Measurements from ENCODE around the gene CFL1.

CFL1 gene

DNA sequence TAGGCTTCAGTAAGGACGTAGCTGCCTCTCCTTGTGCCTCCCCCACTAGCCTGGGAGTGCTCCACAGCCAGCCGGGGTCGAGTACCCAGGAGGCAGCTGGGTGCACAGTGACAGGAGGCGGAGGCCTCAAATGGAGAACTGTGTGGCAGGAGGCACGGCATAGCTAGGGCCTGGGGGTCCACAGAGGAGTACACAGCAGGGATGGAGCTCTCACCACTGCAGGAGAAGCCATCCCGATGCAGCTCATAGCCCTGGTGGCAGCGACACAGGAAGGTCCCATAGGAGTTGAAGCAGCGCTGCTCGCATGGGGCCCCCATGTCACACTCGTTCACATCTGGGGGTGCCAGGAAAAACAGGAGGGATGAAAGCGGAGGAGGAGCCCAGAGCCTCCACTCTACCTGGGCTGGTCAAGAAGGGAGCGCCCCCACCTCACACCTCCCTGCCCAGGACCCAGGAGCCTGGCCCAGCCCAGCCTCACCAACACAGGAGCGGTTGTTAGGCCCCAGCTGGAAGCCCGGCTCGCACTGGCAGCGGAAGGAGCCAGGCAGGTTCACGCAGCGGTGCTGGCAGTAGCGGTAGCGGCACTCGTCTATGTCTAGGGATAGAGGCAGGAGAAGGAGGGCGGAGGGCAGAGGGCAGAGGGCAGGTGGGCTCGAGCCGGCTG lies 11.8 kb upstream of the CFL1 start:
- H3K4me1 ChIP-seq, result peaks cover 46 to 84% (median 50%) of the 10 kb centered on the region in 10 experiments
- H3K4me3 ChIP-seq, result peak overlapping the region in 4 of 10 experiments; percentile 18 to 45 (median 31); a peak in 8 of 20 replicates
- H4K20me1 ChIP-seq, result peaks cover 0 to 68% (median 57%) of the 10 kb centered on the region in 11 experiments; a peak in 21 of 22 replicates
- no peaks in the 10 kb centered on the region for H3K9me3 ChIP-seq (replicated peaks in 1 of 11)
- H3K9ac ChIP-seq, result peak overlapping the region; percentile 1 to 59 (median 55); a peak in 16 of 22 replicates
- H3K36me3 ChIP-seq, result peaks cover 26 to 37% (median 32%) of the 10 kb centered on the region in 11 experiments
- TF ChIP-seq Cebpa-rat (IDR thresholded peaks at IDR 0.05), result no peak
- peak overlapping the region in 5 of 11 experiments; percentile 13 to 61 (median 52); a peak in 11 of 22 replicates for H3K27ac ChIP-seq
- peak overlapping the region; percentile 74 to 98 (median 92) for H3K4me2 ChIP-seq
- peaks cover 0 to 33% (median 26%) of the 10 kb centered on the region in 11 experiments; a peak in 19 of 22 replicates for H3K27me3 ChIP-seq

DNA sequence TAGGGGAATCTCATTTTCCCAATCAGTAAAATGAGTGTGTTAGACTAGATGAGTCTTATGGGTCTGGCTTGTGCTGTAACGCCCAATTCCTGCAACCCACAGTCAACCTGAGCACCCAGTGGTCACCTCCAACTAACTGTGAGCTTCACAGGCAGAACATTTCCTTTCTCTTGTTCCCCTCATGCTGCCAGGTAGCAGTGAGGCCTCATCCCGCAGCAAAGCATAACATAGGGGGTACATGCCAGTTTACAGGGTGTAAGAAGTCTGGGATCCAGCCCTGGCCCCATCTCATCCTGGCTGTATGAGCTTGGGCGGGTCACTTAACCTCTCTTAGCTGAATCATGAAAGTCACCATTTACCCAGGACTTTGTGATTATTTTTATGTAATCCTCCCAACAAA lies 10.9 kb upstream of the CFL1 start:
- H3K9ac ChIP-seq, result peak overlapping the region in 3 of 11 experiments; percentile 1 to 24 (median 14); a peak in 2 of 22 replicates
- peaks cover 0 to 77% (median 63%) of the 10 kb centered on the region in 11 experiments; a peak in 21 of 22 replicates for H4K20me1 ChIP-seq
- H3K4me3 ChIP-seq, result no peak overlapping the region
- TF ChIP-seq Cebpa-rat (IDR thresholded peaks at IDR 0.05), result no peak
- H3K4me2 ChIP-seq, result peak overlapping the region in 10 of 11 experiments; percentile 74 to 98 (median 92); a peak in 13 of 22 replicates
- H3K4me1 ChIP-seq, result peaks cover 43 to 83% (median 47%) of the 10 kb centered on the region in 10 experiments
- H3K9me3 ChIP-seq (replicated peaks in 1 of 11), result no peaks in the 10 kb centered on the region
- peaks cover 35 to 45% (median 41%) of the 10 kb centered on the region in 11 experiments for H3K36me3 ChIP-seq
- H3K27ac ChIP-seq, result no peak overlapping the region
- peaks cover 0 to 33% (median 26%) of the 10 kb centered on the region in 11 experiments; a peak in 19 of 22 replicates for H3K27me3 ChIP-seq

DNA sequence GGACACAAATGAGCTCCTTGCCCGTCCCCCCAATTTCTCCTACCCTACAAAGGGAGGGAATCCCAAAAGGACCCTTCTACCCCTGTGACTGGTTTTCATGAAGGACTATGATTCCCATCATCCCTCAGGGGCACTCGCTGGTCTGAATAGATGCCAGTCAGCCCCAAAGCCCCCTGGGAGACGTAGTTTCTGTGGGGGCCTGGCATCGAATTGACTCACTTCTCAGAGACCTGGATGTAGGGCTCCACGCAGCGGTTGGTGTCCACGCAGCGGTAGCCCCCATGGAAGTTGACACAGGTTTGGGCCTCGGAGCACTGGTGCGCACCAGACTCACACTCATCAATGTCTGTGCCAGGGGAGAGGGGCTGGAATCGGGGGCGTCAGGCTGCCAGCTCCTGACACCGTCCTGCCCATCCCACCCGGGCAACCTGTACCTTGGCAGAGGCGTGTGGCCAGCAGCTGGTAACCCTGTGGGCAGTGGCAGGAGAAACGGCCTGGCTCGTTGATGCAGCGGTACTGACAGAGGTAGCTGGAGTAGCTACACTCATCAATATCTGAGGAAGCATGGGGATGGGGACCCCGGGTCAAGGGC lies 10.2 kb upstream of the CFL1 start:
- Histone ChIP-seq H3K4me2 (peak overlapping the region in 3 of 11 experiments; percentile 81 to 98 (median 92); a peak in 3 of 22 replicates), H3K4me3 (no peak overlapping the region), H3K9me3 (replicated peaks in 1 of 11) (no peaks in the 10 kb centered on the region), H3K4me1 (peaks cover 38 to 85% (median 47%) of the 10 kb centered on the region in 10 experiments), H3K27me3 (peaks cover 0 to 31% (median 24%) of the 10 kb centered on the region in 11 experiments; a peak in 19 of 22 replicates), H3K9ac (0 out of 22 replicates have a peak overlapping the region, but pooled peaks of 1 of the 11 experiments have one; percentile 1), H4K20me1 (peaks cover 0 to 84% (median 68%) of the 10 kb centered on the region in 11 experiments; a peak in 21 of 22 replicates), H3K27ac (no peak overlapping the region), H3K36me3 (peaks cover 42 to 53% (median 48%) of the 10 kb centered on the region in 11 experiments)
- no peak for TF ChIP-seq Cebpa-rat (IDR thresholded peaks at IDR 0.05)

DNA sequence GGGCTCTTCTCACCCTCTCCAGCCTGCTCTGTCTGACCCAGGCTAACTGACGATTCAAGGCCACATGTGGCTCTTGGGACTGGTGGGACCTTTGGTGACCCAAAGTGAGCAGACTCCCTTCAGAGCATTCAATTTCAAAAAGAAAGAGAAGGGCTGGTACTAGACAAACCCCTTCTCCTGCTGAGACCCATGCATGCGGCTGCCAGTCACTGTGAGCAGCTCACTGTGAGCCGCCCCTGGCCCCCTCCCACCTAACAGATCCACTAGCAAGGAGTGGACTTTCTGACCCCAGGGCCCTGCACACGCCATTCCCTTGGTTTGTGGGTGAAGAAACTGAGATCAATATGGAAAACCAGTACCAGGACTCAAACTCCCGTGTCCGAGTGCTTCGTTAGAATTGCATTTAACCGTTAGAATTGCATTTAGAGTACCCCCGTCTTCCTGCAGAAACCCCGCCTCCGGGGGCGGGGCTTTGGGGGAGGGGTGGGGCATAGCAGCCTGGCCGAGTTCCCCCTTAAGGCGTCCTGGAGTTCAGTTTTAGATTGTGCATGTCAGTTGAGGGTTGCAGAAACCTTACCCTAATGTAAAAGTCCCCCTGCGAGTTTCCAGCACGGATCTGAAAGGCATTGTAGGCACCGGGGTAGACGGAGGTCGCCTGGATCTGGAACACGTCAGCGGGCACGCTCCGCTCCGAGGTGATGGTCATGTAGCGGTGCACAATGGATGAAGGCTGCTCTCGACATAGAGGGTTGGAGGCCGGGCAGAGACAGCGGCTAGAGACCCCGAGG lies 9.5 kb upstream of the CFL1 start:
- no peaks in the 10 kb centered on the region for H3K9me3 ChIP-seq (replicated peaks in 1 of 11)
- peaks cover 49 to 60% (median 55%) of the 10 kb centered on the region in 11 experiments for H3K36me3 ChIP-seq
- no peak overlapping the region for H3K27ac ChIP-seq
- 0 out of 22 replicates have a peak overlapping the region, but pooled peaks of 1 of the 11 experiments have one; percentile 12 for H3K9ac ChIP-seq
- peaks cover 0 to 24% (median 17%) of the 10 kb centered on the region in 11 experiments; a peak in 14 of 22 replicates for H3K27me3 ChIP-seq
- peaks cover 31 to 85% (median 45%) of the 10 kb centered on the region in 10 experiments for H3K4me1 ChIP-seq
- TF ChIP-seq Cebpa-rat (IDR thresholded peaks at IDR 0.05), result no peak
- no peak overlapping the region for H3K4me3 ChIP-seq
- H4K20me1 ChIP-seq, result peaks cover 0 to 91% (median 74%) of the 10 kb centered on the region in 11 experiments; a peak in 21 of 22 replicates
- H3K4me2 ChIP-seq, result peak overlapping the region in 3 of 11 experiments; percentile 1 to 23 (median 21); a peak in 2 of 22 replicates

DNA sequence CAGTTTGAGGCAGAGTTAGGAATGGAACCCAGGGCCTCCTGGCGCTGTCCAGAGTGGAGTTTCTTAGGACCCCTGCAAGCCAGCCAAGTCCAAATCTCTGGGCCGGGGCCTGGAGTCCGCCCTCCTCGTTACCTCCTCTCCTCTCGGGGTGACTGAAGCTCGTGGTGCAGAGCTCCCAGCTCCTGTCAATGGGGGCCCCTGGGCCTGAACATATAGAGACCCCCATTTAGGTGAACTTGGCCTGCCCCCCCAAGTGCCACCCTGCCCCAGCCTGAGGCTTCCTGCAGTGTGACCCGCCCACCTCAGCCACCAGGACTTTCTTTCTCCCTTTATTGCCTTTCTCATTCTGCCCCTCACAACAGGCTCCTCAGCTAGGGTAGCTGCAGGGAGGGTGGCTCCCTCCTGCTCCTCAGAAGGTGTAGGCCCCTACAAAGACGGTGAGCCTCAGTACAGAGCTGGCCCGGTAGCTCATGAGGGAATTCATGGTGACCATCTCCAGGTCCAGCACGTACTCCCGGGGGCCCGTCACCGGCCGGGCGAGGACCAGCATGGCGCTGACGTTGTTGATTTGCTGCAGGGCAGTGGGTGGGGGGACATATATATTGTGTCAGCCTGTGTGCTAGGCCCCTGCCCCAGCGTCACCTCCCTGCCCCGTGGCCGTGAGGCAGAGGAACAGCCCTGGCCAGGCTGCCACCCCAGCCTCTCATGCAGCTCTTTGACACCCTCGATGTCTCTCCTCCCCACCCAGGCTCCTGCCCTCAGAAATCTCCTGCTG lies 8.7 kb upstream of the CFL1 start:
- Histone ChIP-seq H3K27me3 (peaks cover 0 to 17% (median 10%) of the 10 kb centered on the region in 11 experiments; a peak in 10 of 22 replicates), H3K36me3 (peaks cover 57 to 68% (median 63%) of the 10 kb centered on the region in 11 experiments), H3K9ac (peak overlapping the region in 1 of 11 experiments; percentile 12; a peak in 1 of 22 replicates), H3K4me3 (no peak overlapping the region), H3K4me1 (peaks cover 33 to 85% (median 47%) of the 10 kb centered on the region in 10 experiments), H3K27ac (no peak overlapping the region), H3K4me2 (peak overlapping the region in 3 of 11 experiments; percentile 1 to 23 (median 21); a peak in 2 of 22 replicates), H4K20me1 (peaks cover 0 to 97% (median 80%) of the 10 kb centered on the region in 11 experiments; a peak in 21 of 22 replicates), H3K9me3 (replicated peaks in 1 of 11) (no peaks in the 10 kb centered on the region)
- no peak for TF ChIP-seq Cebpa-rat (IDR thresholded peaks at IDR 0.05)

DNA sequence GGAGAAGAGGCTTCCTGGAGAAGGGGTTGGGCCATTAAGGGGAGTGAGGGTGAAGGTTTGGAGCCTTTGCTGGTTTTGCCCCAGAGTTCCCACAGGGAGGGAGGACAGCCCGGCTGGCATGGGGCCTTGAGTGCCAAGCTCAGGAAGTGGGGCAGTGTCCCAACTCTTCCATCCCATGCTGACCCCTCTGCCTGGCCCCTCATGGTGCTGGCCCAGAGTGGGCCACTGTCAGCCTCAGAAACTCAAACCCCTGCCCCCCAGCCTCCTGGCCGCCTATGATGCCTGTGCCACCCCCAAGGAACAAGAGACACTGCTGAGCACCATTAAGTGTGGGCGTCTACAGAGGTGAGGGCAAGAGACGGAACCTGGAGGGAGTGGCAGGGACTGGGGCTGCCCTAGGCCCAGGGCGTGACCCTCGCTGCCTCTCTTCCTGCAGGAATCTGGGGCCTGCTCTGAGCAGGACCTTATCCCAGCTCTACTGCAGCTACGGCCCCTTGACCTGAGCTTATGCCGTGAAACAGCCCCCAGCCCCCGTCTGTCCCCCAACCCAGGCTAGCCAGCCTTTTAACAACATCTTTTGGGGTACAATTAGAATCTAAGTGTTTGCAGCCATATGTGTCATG lies 7.7 kb upstream of the CFL1 start:
- Histone ChIP-seq H3K9ac (no peak overlapping the region), H3K36me3 (peaks cover 57 to 69% (median 65%) of the 10 kb centered on the region in 11 experiments), H3K4me1 (peaks cover 30 to 81% (median 42%) of the 10 kb centered on the region in 10 experiments), H4K20me1 (peaks cover 0 to 97% (median 83%) of the 10 kb centered on the region in 11 experiments; a peak in 21 of 22 replicates), H3K9me3 (replicated peaks in 1 of 11) (no peaks in the 10 kb centered on the region), H3K4me3 (no peak overlapping the region), H3K27ac (no peak overlapping the region), H3K27me3 (peaks cover 0 to 15% (median 8%) of the 10 kb centered on the region in 11 experiments; a peak in 6 of 22 replicates), H3K4me2 (no peak overlapping the region)
- TF ChIP-seq Cebpa-rat (IDR thresholded peaks at IDR 0.05), result no peak

DNA sequence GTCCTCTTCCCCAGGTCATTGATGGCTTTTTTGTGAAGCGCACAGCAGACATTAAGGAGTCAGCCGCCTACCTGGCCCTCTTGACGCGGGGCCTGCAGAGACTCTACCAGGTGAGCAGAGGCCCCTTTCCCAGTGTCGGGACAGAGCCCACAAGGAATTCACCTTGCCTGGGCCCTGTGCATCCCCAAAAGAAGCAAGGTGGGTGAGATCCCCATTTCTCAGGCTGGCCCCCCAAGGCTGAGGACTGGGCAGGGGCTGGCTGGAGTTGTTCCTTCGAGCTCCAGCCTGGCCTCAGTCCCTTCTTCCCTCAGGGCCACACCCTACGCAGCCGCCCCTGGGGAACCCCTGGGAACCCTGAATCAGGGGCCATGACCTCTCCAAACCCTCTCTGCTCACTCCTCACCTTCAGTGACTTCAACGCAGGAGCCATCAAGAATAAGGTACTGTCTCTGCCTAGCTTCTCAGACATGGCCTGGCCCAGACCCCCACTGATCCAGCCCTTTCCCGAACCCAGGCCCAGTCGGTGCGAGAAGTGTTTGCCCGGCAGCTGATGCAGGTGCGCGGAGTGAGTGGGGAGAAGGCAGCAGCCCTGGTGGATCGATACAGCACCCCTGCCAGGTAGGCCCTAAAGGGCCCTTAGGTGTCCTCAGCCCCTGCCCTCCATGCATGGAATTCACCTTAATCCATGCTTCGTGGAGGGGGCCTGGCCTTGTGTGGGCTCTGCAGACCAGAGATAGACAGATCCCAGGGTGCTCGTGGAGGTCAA lies 6.9 kb upstream of the CFL1 start:
- TF ChIP-seq Cebpa-rat (IDR thresholded peaks at IDR 0.05), result no peak
- peaks cover 57 to 69% (median 65%) of the 10 kb centered on the region in 11 experiments for H3K36me3 ChIP-seq

More for the DNA sequence above, 6.9 kb upstream of the CFL1 start:
- Histone ChIP-seq H3K4me3 (no peak overlapping the region), H4K20me1 (peaks cover 0 to 89% (median 76%) of the 10 kb centered on the region in 11 experiments; a peak in 21 of 22 replicates), H3K4me2 (no peak overlapping the region), H3K27ac (no peak overlapping the region), H3K9me3 (replicated peaks in 1 of 11) (no peaks in the 10 kb centered on the region), H3K27me3 (peaks cover 0 to 14% (median 8%) of the 10 kb centered on the region in 11 experiments; a peak in 6 of 22 replicates), H3K4me1 (peaks cover 24 to 76% (median 35%) of the 10 kb centered on the region in 10 experiments), H3K9ac (peak overlapping the region in 3 of 11 experiments; percentile 4 to 92 (median 19); a peak in 2 of 22 replicates)

Data from BLaER1 treated with 17β-estradiol and CSF1 and Interleukin-3, amounts not matched to agents 10 nM and 100 nM (cell line).